HFF-Myc (cell line): ENCODE measurements around the gene RPL37.
"Not testable (repeated sequence)": the region's sequence is repeated elsewhere in the genome, so short reads cannot be mapped to it uniquely, and the experiment has no call there.

ENCODE experiments used
- DNase-seq: peaks from one replicate; pipeline ENCODE4 v3.0.0-alpha.2; 2011; ENCODE audit warnings: low read depth; ENCODE audit errors: extremely low read depth
- H3K4me3 ChIP-seq: replicated peaks from 2 replicates; pipeline ENCODE4 v1.5.1; 2011; ENCODE audit warnings: low read depth, mild to moderate bottlenecking, control low read depth, low read length
- CTCF ChIP-seq: IDR thresholded peaks from 2 replicates; pipeline ENCODE4 v1.5.1; 2012; ENCODE audit warnings: mild to moderate bottlenecking, low read depth, low read length, control low read depth; ENCODE audit errors: missing control alignments

The RPL37 gene

DNA sequence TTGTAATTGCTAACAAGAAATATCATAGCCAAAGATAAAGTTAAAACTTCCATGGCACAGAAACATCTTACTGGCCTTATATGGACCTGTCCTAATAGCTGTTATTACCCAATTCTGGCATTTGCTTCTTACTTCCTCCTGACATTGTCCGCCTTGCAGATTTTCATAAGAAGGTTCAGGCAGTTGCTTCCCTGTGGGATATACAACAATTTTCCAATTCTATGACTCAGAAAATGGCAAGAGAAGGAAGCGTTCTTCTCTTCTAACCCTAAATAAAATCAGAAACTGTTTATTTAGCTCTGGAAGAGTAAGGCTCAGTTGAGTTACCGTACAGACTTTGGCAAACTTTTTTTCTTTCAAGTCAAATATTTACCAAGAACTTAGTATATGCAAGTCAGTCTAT, 38.5 kb downstream of the RPL37 start:
- no peak for DNase-seq
- peak overlapping the region; percentile 83 for H3K4me3 ChIP-seq
- no peak for TF ChIP-seq CTCF

DNA sequence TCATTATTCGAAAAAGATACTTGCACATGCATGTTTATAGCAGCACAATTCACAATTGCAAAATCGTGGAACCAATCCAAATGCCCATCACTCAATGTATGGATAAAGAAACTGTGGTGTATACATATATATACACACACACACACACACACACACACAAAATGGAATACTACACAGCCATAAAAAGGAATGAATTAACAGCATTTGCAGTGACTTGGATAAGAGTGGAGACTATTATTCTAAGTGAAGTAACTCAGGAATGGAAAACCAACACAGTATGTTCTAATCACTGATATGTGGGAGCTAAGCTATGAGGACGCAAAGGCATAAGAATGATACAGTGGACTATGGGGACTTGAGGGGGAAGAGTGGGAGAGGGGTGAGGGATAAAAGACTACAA, 40.1 kb downstream of the RPL37 start:
- not testable (repeated sequence) for DNase-seq, H3K4me3 ChIP-seq

DNA sequence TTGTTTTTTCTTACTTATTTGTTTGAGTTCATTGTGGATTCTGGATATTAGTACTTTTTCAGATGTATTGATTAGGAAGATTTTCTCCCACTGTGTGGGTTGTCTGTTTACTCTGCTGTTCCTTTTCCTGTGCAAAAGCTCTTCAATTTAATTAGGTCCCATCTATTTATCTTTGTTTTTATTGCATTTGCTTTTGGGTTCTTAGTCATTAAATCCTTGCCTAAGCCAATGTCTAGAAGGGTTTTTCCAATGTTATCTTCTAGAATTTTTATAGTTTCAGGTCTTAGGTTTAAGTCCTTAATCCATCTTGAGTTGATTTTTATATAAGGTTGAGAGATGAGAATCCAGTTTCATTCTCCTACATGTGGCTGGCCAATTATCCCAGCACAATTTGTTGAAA, 40.7 kb downstream of the RPL37 start:
- not testable (repeated sequence) for DNase-seq

GRCh38 chr5:40792691-40793090, 42.3 kb downstream of the RPL37 start:
- H3K4me3 ChIP-seq, DNase-seq: not testable (repeated sequence)

More for the DNA sequence above, 40.7 kb downstream of the RPL37 start:
- H3K4me3 ChIP-seq = not testable (repeated sequence)

DNA sequence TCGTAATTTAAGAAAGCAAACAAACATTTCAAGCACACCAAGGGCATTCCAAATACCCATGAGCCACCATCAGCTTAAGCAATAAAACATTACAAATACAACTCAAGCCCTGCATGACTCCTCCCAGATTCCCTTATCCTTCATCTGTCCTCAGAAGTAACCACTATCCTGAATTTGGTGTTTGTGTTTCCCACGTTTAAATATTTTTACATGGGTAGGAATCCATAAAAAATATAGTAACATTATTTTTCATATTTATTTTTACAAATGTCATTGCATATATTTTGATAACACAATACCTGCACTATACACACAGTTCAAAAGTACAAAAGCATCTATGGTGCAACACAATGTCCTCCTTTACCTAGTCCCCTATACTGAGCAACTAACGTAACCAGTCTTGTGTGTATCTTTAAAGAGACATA, 43.3 kb downstream of the RPL37 start:
- no peak for DNase-seq
- H3K4me3 ChIP-seq = no peak overlapping the region
- no peak for TF ChIP-seq CTCF

- no peak for DNase-seq
- no peak overlapping the region for H3K4me3 ChIP-seq
- TF ChIP-seq CTCF = no peak
These were observed 44.0 kb downstream of the RPL37 start for GRCh38 chr5:40790947-40791593.

- H3K4me3 ChIP-seq, DNase-seq: not testable (repeated sequence)
These were observed 46.1 kb downstream of the RPL37 start for GRCh38 chr5:40788941-40789340.

GRCh38 chr5:40787986-40788385, 47.0 kb downstream of the RPL37 start:
- TF ChIP-seq CTCF = no peak
- DNase-seq = no peak
- no peak overlapping the region for H3K4me3 ChIP-seq

DNA sequence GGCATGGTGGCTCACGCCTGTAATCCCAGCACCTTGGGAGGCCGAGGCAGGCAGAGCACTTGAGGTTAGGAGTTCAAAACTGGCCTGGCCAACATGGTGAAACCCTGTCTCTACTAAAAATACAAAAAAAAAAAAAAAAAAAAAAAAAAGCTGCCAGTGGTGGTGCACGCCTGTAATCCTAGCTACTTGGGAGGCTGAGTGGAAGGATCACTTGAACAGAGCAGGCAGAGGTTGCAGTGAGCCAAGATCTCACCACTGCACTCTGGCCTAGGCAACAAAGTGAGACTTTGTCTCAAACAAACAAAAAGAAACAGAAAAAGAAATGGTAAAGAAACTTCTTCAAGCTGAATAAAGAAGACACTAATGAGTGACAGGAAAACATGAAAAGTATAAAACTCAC, 48.4 kb downstream of the RPL37 start:
- not testable (repeated sequence) for H3K4me3 ChIP-seq, DNase-seq

GRCh38 chr5:40784916-40785315, 50.1 kb downstream of the RPL37 start:
- no peak for DNase-seq
- H3K4me3 ChIP-seq = no peak overlapping the region
- no peak for TF ChIP-seq CTCF
